ENCODE measurements around the gene TMEM150B. TPM values are rescaled to one million over a fixed set of nuclear protein-coding genes. Genes with fewer than 3 reads are reported as not detected.

Gene TMEM150B
- total RNA-seq, 3 donors from 2014 or later (not counting 1 experiment from before 2014, with no cell fraction given), result 0.87 to 2.1 TPM; not detected in 1

DNA sequence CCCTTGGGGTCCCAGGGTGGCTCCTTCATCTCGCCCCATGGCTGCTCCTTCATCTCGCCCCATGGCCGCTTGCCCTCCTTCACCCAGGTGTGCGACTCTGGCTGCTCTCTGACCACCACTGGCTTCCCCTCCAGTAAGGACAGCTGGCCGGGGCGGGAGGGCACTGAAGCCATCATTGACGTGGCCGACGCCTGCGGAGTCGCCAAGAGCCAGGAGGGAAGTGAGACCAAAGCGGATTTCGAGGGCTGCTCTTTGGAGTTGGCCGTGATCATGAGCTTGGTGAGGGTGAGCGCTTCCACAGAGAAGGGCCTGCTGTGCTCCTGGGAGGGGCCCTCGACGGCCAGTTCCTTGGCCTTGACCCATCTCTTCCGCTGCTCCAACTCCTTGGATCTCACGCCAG lies 33.4 kb upstream of the TMEM150B start:
- intact Hi-C loops (cut with micrococcal nuclease), result no loop called here
- peaks cover 0 to 6% of the 10 kb centered on the region in 2 donors for H3K4me1 Mint-ChIP-seq
- TF ChIP-seq, protein P1, sequence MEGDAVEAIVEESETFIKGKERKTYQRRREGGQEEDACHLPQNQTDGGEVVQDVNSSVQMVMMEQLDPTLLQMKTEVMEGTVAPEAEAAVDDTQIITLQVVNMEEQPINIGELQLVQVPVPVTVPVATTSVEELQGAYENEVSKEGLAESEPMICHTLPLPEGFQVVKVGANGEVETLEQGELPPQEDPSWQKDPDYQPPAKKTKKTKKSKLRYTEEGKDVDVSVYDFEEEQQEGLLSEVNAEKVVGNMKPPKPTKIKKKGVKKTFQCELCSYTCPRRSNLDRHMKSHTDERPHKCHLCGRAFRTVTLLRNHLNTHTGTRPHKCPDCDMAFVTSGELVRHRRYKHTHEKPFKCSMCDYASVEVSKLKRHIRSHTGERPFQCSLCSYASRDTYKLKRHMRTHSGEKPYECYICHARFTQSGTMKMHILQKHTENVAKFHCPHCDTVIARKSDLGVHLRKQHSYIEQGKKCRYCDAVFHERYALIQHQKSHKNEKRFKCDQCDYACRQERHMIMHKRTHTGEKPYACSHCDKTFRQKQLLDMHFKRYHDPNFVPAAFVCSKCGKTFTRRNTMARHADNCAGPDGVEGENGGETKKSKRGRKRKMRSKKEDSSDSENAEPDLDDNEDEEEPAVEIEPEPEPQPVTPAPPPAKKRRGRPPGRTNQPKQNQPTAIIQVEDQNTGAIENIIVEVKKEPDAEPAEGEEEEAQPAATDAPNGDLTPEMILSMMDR (IDR thresholded peaks at IDR 0.05), result no peak
- ATAC-seq (no peak), DNase-seq (no peak)
- H3K36me3 Mint-ChIP-seq, result no peaks in the 10 kb centered on the region
- Histone ChIP-seq H3K36me3 (ENCODE audit: control insufficient read depth, insufficient read depth, low read length) (no peaks in the 10 kb centered on the region), H3K27me3 (ENCODE audit: control insufficient read depth, insufficient read depth, low read length) (peaks cover 8% of the 10 kb centered on the region), H3K4me3 (ENCODE audit: low read length) (no peak overlapping the region), H3K9me3 (ENCODE audit: control insufficient read depth, insufficient read depth, low read length) (no peaks in the 10 kb centered on the region), H3K27ac (ENCODE audit: low read length) (no peak overlapping the region), H3K4me1 (ENCODE audit: control insufficient read depth, insufficient read depth, low read length) (peaks cover 14% of the 10 kb centered on the region)
- peaks cover 10 to 16% of the 10 kb centered on the region in 2 donors for H3K27me3 Mint-ChIP-seq (ENCODE audit: low read depth in 2 of 2)
- WGBS (ENCODE audit: insufficient coverage), result 88% methylated on average over 19 of the region's 19 CpGs
- no peak overlapping the region for H3K4me3 Mint-ChIP-seq
- H3K9me3 Mint-ChIP-seq, result no peaks in the 10 kb centered on the region
- no peak overlapping the region for H3K27ac Mint-ChIP-seq

DNA sequence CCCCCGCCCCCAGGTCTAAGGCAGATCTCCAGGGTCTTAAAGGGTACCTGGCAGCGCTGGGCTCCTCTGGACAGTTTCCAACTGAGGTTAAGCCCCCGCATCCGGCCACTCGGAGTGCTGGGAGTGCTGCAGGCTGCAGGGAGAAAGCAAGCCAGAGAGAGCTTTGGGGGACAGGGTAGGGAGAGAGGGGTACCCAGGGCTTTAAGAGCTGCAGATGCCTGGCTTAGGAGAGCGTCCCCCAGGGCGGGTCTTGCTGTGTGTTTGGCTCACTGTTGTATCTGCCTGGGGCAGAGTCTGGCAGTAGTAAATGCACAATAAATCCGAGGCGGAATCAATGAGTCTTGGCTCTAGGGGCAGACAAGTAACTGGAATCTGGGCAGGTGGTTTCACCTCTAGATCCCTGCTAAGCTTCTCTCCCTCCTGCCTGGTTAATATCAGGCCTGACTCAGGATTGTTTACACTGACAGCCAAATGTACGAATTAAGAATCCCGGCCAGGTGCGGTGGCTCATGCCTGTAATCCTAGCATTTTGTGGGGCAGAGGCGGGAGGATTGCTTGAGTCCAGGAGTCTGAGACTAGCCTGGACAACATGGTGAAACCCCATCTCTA lies 30.2 kb upstream of the TMEM150B start:
- H3K27ac Mint-ChIP-seq, result no peak overlapping the region
- ATAC-seq, result no peak
- no peaks in the 10 kb centered on the region for H3K36me3 ChIP-seq (ENCODE audit: control insufficient read depth, insufficient read depth, low read length)
- H3K36me3 Mint-ChIP-seq, result no peaks in the 10 kb centered on the region
- H3K4me3 ChIP-seq (ENCODE audit: low read length), result no peak overlapping the region
- peaks cover 32 to 40% of the 10 kb centered on the region in 2 donors for H3K27me3 Mint-ChIP-seq (ENCODE audit: low read depth in 2 of 2)
- H3K27ac ChIP-seq (ENCODE audit: low read length), result no peak overlapping the region
- 45% methylated on average over 12 of the region's 13 CpGs for WGBS (ENCODE audit: insufficient coverage)
- no peaks in the 10 kb centered on the region for H3K9me3 Mint-ChIP-seq
- TF ChIP-seq, protein P1 (IDR thresholded peaks at IDR 0.05), result no peak
- peaks cover 4 to 31% of the 10 kb centered on the region in 2 donors for H3K4me1 Mint-ChIP-seq
- peak in 1 of 2 donors; percentile 27 for DNase-seq
- peak overlapping the region; percentile 6 for H3K4me3 Mint-ChIP-seq
- no peaks in the 10 kb centered on the region for H3K9me3 ChIP-seq (ENCODE audit: control insufficient read depth, insufficient read depth, low read length)
- intact Hi-C loops (cut with micrococcal nuclease), result no loop called here
- H3K4me1 ChIP-seq (ENCODE audit: control insufficient read depth, insufficient read depth, low read length), result peaks cover 21% of the 10 kb centered on the region
- peaks cover 28% of the 10 kb centered on the region for H3K27me3 ChIP-seq (ENCODE audit: control insufficient read depth, insufficient read depth, low read length)

DNA sequence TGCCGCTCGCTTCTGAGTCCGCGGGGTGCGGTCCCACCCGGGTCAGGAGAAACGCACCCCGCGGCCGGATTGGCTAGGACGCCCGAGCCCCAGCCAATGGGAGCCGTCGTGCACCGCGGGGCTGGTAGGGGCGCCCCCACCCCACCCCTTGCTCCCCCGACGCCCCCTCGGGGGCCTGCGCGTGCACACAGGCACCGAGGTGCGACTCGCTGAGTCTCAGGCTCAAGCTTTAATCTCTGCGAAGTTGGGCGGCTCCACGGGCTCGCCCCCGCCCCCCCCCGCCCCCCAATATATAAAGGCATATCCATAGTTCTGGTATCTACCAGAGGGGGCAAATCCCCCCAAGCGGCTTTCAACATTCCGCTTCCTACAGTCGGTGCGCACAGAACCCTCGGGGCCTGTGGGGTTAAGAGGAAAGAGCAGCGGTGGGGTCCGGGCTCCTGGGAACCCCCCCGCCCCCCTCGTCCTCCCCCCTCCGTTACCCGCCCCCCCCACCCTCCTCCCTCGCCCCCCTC lies 29.6 kb upstream of the TMEM150B start, which contains the start of gene COX6B2:
Gene COX6B2, minus strand, starts transcription at position 22 of the 515 bp plus-strand sequence. CDS start 198 bp downstream, outside the sequence.
- 5% methylated on average over 30 of the region's 43 CpGs for WGBS (ENCODE audit: insufficient coverage)
- no peaks in the 10 kb centered on the region for H3K36me3 ChIP-seq (ENCODE audit: control insufficient read depth, insufficient read depth, low read length)
- Mint-ChIP-seq H3K36me3 (no peaks in the 10 kb centered on the region), H3K27ac (peak within 1 kb of the TSS in 1 of 2 donors; percentile 77), H3K4me3 (peak within 1 kb of the TSS; percentile 86), H3K9me3 (no peaks in the 10 kb centered on the region), H3K27me3 (ENCODE audit: low read depth in 2 of 2) (peaks cover 32 to 40% of the 10 kb centered on the region in 2 donors), H3K4me1 (peaks cover 4 to 31% of the 10 kb centered on the region in 2 donors)
- TF ChIP-seq, protein P1 (IDR thresholded peaks at IDR 0.05), result no peak
- H3K4me1 ChIP-seq (ENCODE audit: control insufficient read depth, insufficient read depth, low read length), result peaks cover 21% of the 10 kb centered on the region
- H3K4me3 ChIP-seq (ENCODE audit: low read length), result peak within 1 kb of the TSS; percentile 29
- intact Hi-C loops (cut with micrococcal nuclease), result no loop called here
- H3K27me3 ChIP-seq (ENCODE audit: control insufficient read depth, insufficient read depth, low read length), result peaks cover 28% of the 10 kb centered on the region
- no peak within 1 kb of the TSS for H3K27ac ChIP-seq (ENCODE audit: low read length)
- no peaks in the 10 kb centered on the region for H3K9me3 ChIP-seq (ENCODE audit: control insufficient read depth, insufficient read depth, low read length)
- DNase-seq (no peak), ATAC-seq (no peak)

All from natural killer cell (primary cell).